ENCODE results near the gene REN. TPM values are rescaled to one million over a fixed set of nuclear protein-coding genes. Genes with fewer than 3 reads are reported as not detected.
A peak's percentile ranks its signal among the peaks of the same experiment; 100 is the strongest.

Gene REN
- total and polyA plus RNA-seq, 9 of the 15 experiments (the other 6 are each of a cell fraction or from before 2014, with no cell fraction given): 1.7 to 9.9 (median 3.1) TPM

- TF ChIP-seq ZNF407 (IDR thresholded peaks at IDR 0.05; ENCODE audit: low read depth) (no peak), SRSF7 (optimal IDR thresholded peaks at IDR 0.05; ENCODE audit: low read depth, low read length) (no peak), SRSF1 (IDR thresholded peaks at IDR 0.05; ENCODE audit: low read depth, low read length) (no peak), SNAPC5 (CRISPR knock-in tag; IDR thresholded peaks at IDR 0.05) (no peak), SAFB (IDR thresholded peaks at IDR 0.05; ENCODE audit: borderline replicate concordance, low read depth, low read length) (no peak), ZNF282 (CRISPR knock-in tag; IDR thresholded peaks at IDR 0.05) (no peak), HMBOX1 (IDR thresholded peaks at IDR 0.05) (no peak), ZNF134 (CRISPR knock-in tag; conservative IDR thresholded peaks at IDR 0.05) (peak; percentile 80), ATF3 (IDR thresholded peaks at IDR 0.05) (no peak), ATF3 (CRISPR knock-in tag; conservative IDR thresholded peaks at IDR 0.05) (no peak), SP1 (CRISPR knock-in tag; IDR thresholded peaks at IDR 0.05) (no peak), ZNF764 (CRISPR knock-in tag; IDR thresholded peaks at IDR 0.05; ENCODE audit: low read depth) (no peak), NFATC3 (IDR thresholded peaks at IDR 0.05) (no peak)
Observed at GRCh38 chr1:204171751-204172178, 5.6 kb upstream of the REN start (continued).

Data from K562 (cell line).